ENCODE data around the gene RBM18. TPM values are rescaled to one million over a fixed set of nuclear protein-coding genes. Genes with fewer than 3 reads are reported as not detected.

The RBM18 gene
- total RNA-seq: 10 to 100 TPM; 21.6 to 25.6 TPM

- CTCF ChIA-PET: interaction anchor here (0.9 to 4.4 kb wide), 7 partner anchors 13 to 165 kb away, joined by 3 to 21 read pairs (median 4); no protein-coding TSS in a partner anchor
- Mint-ChIP-seq H3K4me3 (peak within 1 kb of the TSS; percentile 94), H3K36me3 (ENCODE audit: low read depth) (peaks cover 19% of the 10 kb centered on the region), H3K4me1 (peaks cover 42% of the 10 kb centered on the region), H3K27me3 (no peaks in the 10 kb centered on the region), H3K9me3 (no peaks in the 10 kb centered on the region), H3K27ac (peak within 1 kb of the TSS; percentile 97)
- POLR2A ChIA-PET: interaction anchor here (0.6 to 3.7 kb wide), 22 partner anchors 9 to 991 kb away, joined by 3 to 16 read pairs (median 4); partner anchors contain the start of genes MORN5, NDUFA8, PDCL and RC3H2
- peak; percentile 94 for DNase-seq
Measured at GRCh38 chr9:122264360-122265148, at the start of gene RBM18, which contains the start of gene MRRF. Gene RBM18, minus strand, starts transcription at chr9:122264840. Its CDS starts 3,348 bp downstream, at chr9:122261492. Gene MRRF, plus strand, starts transcription at chr9:122264882. Its CDS starts 6,010 bp downstream, at chr9:122270892.

GRCh38 chr9:122314165-122314564 lies 49.5 kb upstream of the RBM18 start:
- POLR2A ChIA-PET: interaction anchor here (1.4 kb wide), 1 partner anchor 49 kb away, joined by 5 read pairs; the partner anchor contains the start of genes MRRF and RBM18

GRCh38 chr9:122309861-122310260 lies 45.2 kb upstream of the RBM18 start:
- Mint-ChIP-seq H3K27me3 (no peaks in the 10 kb centered on the region), H3K36me3 (ENCODE audit: low read depth) (peaks cover 28% of the 10 kb centered on the region), H3K4me3 (no peak overlapping the region), H3K27ac (no peak overlapping the region), H3K4me1 (no peaks in the 10 kb centered on the region), H3K9me3 (no peaks in the 10 kb centered on the region)
- CTCF ChIA-PET: interaction anchor here (1.3 kb wide), 1 partner anchor 161 kb away, joined by 4 read pairs; no protein-coding TSS in a partner anchor
- DNase-seq: no peak
- POLR2A ChIA-PET: no interaction called here

More at GRCh38 chr9:122314165-122314564, 49.5 kb upstream of the RBM18 start:
- Mint-ChIP-seq H3K4me3 (no peak overlapping the region), H3K27me3 (no peaks in the 10 kb centered on the region), H3K36me3 (ENCODE audit: low read depth) (peaks cover 24% of the 10 kb centered on the region), H3K4me1 (no peaks in the 10 kb centered on the region), H3K9me3 (no peaks in the 10 kb centered on the region), H3K27ac (no peak overlapping the region)
- DNase-seq: no peak
- CTCF ChIA-PET: no interaction called here

GRCh38 chr9:122307925-122308324 lies 43.3 kb upstream of the RBM18 start:
- ChIA-PET POLR2A (no interaction called here), CTCF (interaction anchor here (0.7 kb wide), 1 partner anchor 521 kb away, joined by 5 read pairs; no protein-coding TSS in a partner anchor)
- Mint-ChIP-seq H3K27me3 (no peaks in the 10 kb centered on the region), H3K27ac (no peak overlapping the region), H3K36me3 (ENCODE audit: low read depth) (peaks cover 13% of the 10 kb centered on the region), H3K4me3 (no peak overlapping the region), H3K9me3 (no peaks in the 10 kb centered on the region), H3K4me1 (no peaks in the 10 kb centered on the region)
- DNase-seq: no peak

GRCh38 chr9:122307061-122307460 lies 42.4 kb upstream of the RBM18 start:
- H3K36me3 Mint-ChIP-seq (ENCODE audit: low read depth): peaks cover 9% of the 10 kb centered on the region
- ChIA-PET POLR2A (no interaction called here), CTCF (interaction anchor here (0.7 kb wide), 1 partner anchor 206 kb away, joined by 3 read pairs; no protein-coding TSS in a partner anchor)
- no peaks in the 10 kb centered on the region for H3K9me3 Mint-ChIP-seq
- H3K27ac Mint-ChIP-seq: no peak overlapping the region
- H3K4me1 Mint-ChIP-seq: no peaks in the 10 kb centered on the region
- no peak overlapping the region for H3K4me3 Mint-ChIP-seq
- no peak for DNase-seq
- no peaks in the 10 kb centered on the region for H3K27me3 Mint-ChIP-seq

GRCh38 chr9:122302237-122303093 lies 37.8 kb upstream of the RBM18 start:
- H3K27me3 Mint-ChIP-seq: no peaks in the 10 kb centered on the region
- H3K4me1 Mint-ChIP-seq: no peaks in the 10 kb centered on the region
- H3K27ac Mint-ChIP-seq: no peak overlapping the region
- no peak for DNase-seq
- CTCF ChIA-PET: no interaction called here
- H3K36me3 Mint-ChIP-seq (ENCODE audit: low read depth): peaks cover 3% of the 10 kb centered on the region
- POLR2A ChIA-PET: no interaction called here
- no peaks in the 10 kb centered on the region for H3K9me3 Mint-ChIP-seq
- no peak overlapping the region for H3K4me3 Mint-ChIP-seq

- Mint-ChIP-seq H3K27ac (no peak overlapping the region), H3K9me3 (no peaks in the 10 kb centered on the region), H3K36me3 (ENCODE audit: low read depth) (peaks cover 16% of the 10 kb centered on the region), H3K4me1 (no peaks in the 10 kb centered on the region), H3K4me3 (no peak overlapping the region), H3K27me3 (no peaks in the 10 kb centered on the region)
- POLR2A ChIA-PET: no interaction called here
- no peak for DNase-seq
- CTCF ChIA-PET: no interaction called here
Measured at GRCh38 chr9:122297512-122297911, 32.9 kb upstream of the RBM18 start.

- Mint-ChIP-seq H3K27ac (no peak overlapping the region), H3K9me3 (no peaks in the 10 kb centered on the region), H3K27me3 (no peaks in the 10 kb centered on the region), H3K4me3 (no peak overlapping the region), H3K36me3 (ENCODE audit: low read depth) (peaks cover 25% of the 10 kb centered on the region), H3K4me1 (no peaks in the 10 kb centered on the region)
- no peak for DNase-seq
- CTCF ChIA-PET: interaction anchor here (0.9 kb wide), 2 partner anchors 51 to 169 kb away, joined by 3 read pairs; no protein-coding TSS in a partner anchor
- POLR2A ChIA-PET: no interaction called here
Measured at GRCh38 chr9:122294531-122294930, 29.9 kb upstream of the RBM18 start.

GRCh38 chr9:122291458-122291857 lies 26.8 kb upstream of the RBM18 start:
- Mint-ChIP-seq H3K4me3 (no peak overlapping the region), H3K36me3 (ENCODE audit: low read depth) (peaks cover 42% of the 10 kb centered on the region), H3K9me3 (no peaks in the 10 kb centered on the region), H3K4me1 (no peaks in the 10 kb centered on the region), H3K27ac (no peak overlapping the region), H3K27me3 (no peaks in the 10 kb centered on the region)
- POLR2A ChIA-PET: no interaction called here
- DNase-seq: no peak
- CTCF ChIA-PET: no interaction called here

GRCh38 chr9:122287214-122287720 lies 22.6 kb upstream of the RBM18 start:
- DNase-seq: no peak
- Mint-ChIP-seq H3K36me3 (ENCODE audit: low read depth) (peaks cover 33% of the 10 kb centered on the region), H3K4me3 (no peak overlapping the region), H3K4me1 (no peaks in the 10 kb centered on the region), H3K27me3 (no peaks in the 10 kb centered on the region), H3K27ac (no peak overlapping the region), H3K9me3 (no peaks in the 10 kb centered on the region)
- POLR2A ChIA-PET: no interaction called here
- CTCF ChIA-PET: no interaction called here

- ChIA-PET CTCF (no interaction called here), POLR2A (no interaction called here)
- no peaks in the 10 kb centered on the region for H3K4me1 Mint-ChIP-seq
- no peak for DNase-seq
- H3K27ac Mint-ChIP-seq: no peak overlapping the region
- H3K4me3 Mint-ChIP-seq: no peak overlapping the region
- no peaks in the 10 kb centered on the region for H3K9me3 Mint-ChIP-seq
- H3K27me3 Mint-ChIP-seq: no peaks in the 10 kb centered on the region
- peaks cover 31% of the 10 kb centered on the region for H3K36me3 Mint-ChIP-seq (ENCODE audit: low read depth)
Measured at GRCh38 chr9:122286764-122287163, 22.1 kb upstream of the RBM18 start.

GRCh38 chr9:122281368-122281767 lies 16.7 kb upstream of the RBM18 start:
- ChIA-PET CTCF (no interaction called here), POLR2A (interaction anchor here (1.3 kb wide), 1 partner anchor 16 kb away, joined by 4 read pairs; no protein-coding TSS in a partner anchor)
- Mint-ChIP-seq H3K4me3 (no peak overlapping the region), H3K9me3 (no peaks in the 10 kb centered on the region), H3K27me3 (no peaks in the 10 kb centered on the region), H3K36me3 (ENCODE audit: low read depth) (peaks cover 39% of the 10 kb centered on the region), H3K27ac (no peak overlapping the region), H3K4me1 (no peaks in the 10 kb centered on the region)
- no peak for DNase-seq
